Transverse colon (tissue), 4 donors: ENCODE results near the gene PROM2. TPM values are rescaled to one million over a fixed set of nuclear protein-coding genes. Genes with fewer than 3 reads are reported as not detected.

Source experiments
- DNase-seq: peaks from one replicate; pipeline ENCODE4 v3.0.0-alpha.2; 2019
- H3K27ac ChIP-seq, 4 donors: fragments of 200-600 bp; sonication (generic); 2 replicates each; pipeline ENCODE4 v1.5.1; 2016 to 2018; ENCODE audit warnings: inconsistent platforms in 4 of 4
- H3K27me3 ChIP-seq: fragments of 200-600 bp; sonication (generic); 2 replicates; pipeline ENCODE4 v1.5.1; 2017; ENCODE audit warnings: inconsistent platforms
- H3K36me3 ChIP-seq, 4 donors: fragments of 200-600 bp; sonication (generic); 2 replicates each; pipeline ENCODE4 v1.5.1; 2017 to 2019; ENCODE audit warnings: inconsistent platforms in 4 of 4
- H3K4me1 ChIP-seq, 4 donors: fragments of 200-600 bp; sonication (generic); 2 replicates each; pipeline ENCODE4 v1.5.1; 2017 to 2020; ENCODE audit warnings: inconsistent platforms in 4 of 4
- H3K4me3 ChIP-seq, 4 donors: fragments of 200-600 bp; sonication (generic); 1 replicate in 1 of 4; 2 replicates in 3 of 4; pipeline versions ENCODE4 v1.5.1 to v1.6.1; 2017 to 2019; ENCODE audit warnings: inconsistent platforms in 4 of 4
- H3K9me3 ChIP-seq, 2 donors: fragments of 200-600 bp; sonication (generic); 2 replicates each; pipeline ENCODE4 v1.5.1; 2017 to 2019; ENCODE audit warnings: inconsistent platforms in 2 of 2
- EP300 ChIP-seq: sonication (generic); formaldehyde crosslinking; IDR thresholded peaks from one replicate; pipeline ENCODE4 v1.6.1; 2017; ENCODE audit warnings: antibody characterized with exemption, low read depth
- POLR2A ChIP-seq: fragments of 450-650 bp; IDR thresholded peaks from one replicate; pipeline ENCODE4 v1.6.1; 2016; ENCODE audit warnings: antibody characterized with exemption, mild to moderate bottlenecking, moderate library complexity
- POLR2AphosphoS5 ChIP-seq, 3 donors: sonication (generic); formaldehyde crosslinking; IDR thresholded peaks; one replicate each; pipeline ENCODE4 v1.6.1; 2016; ENCODE audit warnings: antibody characterized with exemption in 3 of 3
- whole genome bisulfite sequencing, 2 donors: methylation state at CpG; one replicate each; pipeline ENCODE4 v1.1.5; 2018; ENCODE audit warnings: low coverage in 1 of 2; 5-methylcytosine and 5-hydroxymethylcytosine counted together
- in situ Hi-C, 4 donors: fragments of 200-750 bp; cut with MboI; loops; one replicate each; pipeline versions ENCODE4 v1.15.0 to v1.15.1; 2017; ENCODE audit warnings: low sequenced_read_pairs in 3 of 4, low pct_ligation_motif_present in 1 of 4, low pct_unique_long_range_greater_than_20kb in 1 of 4
- intact Hi-C: fragments of 100-400 bp; cut with DNase I; formaldehyde crosslinking; loops from one replicate; pipeline ENCODE4 v1.15.1; 2023; ENCODE audit warnings: low total_unique reads
- total RNA-seq, 4 donors: library from RNA; depleted of rRNA; stranded (reverse); fragments of >200 nt; gene quantifications; one replicate each; pipeline ENCODE4 v1.1.0, GENCODE V29; 2016
- TF ChIP-seq, protein P1 (sequence below), 5 experiments: fragments of 200-600 bp in 3 of 5; fragments of 450-650 bp in 2 of 5; sonication (generic) in 3 of 5; IDR thresholded peaks; 1 replicate in 2 of 5; 2 replicates in 3 of 5; pipeline ENCODE4 v1.5.1; 2016 to 2017; ENCODE audit warnings: antibody characterized with exemption in 5 of 5, inconsistent platforms in 3 of 5, mild to moderate bottlenecking in 2 of 5, moderate library complexity in 1 of 5

PROM2 gene
- total RNA-seq, 4 donors from 2014 or later = 20.2 to 46.6 (median 28.6) TPM

DNA sequence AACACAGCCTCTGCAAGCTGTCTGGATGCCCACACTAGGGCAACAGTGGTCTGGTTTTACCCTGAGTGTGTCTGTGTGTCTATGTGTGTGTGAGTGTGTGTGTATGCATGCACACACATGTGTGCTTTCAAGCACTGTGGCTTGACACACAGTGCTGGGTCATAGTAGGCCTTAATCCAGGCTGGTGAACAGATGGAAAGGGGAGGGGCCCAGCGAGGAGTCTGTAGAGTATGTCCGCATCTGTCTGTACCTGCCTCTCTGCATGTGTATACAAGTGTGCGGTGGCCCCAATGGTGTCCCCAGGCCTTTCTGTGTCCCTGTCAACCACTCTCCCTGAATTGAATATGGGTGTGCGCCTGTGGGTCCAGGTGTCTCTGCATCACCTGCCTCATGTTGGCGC is 13.6 kb downstream of the PROM2 start:
- intact Hi-C loops (no loop called here), in situ Hi-C loops (no loop called here)
- H3K36me3 ChIP-seq = no peaks in the 10 kb centered on the region
- DNase-seq = no peak
- 86% methylated on average over 5 of the region's 5 CpGs; no CpG with 5 or more reads in 1 of the 2 donors for WGBS, 2 donors
- no peaks in the 10 kb centered on the region for H3K27me3 ChIP-seq
- TF ChIP-seq, protein P1, sequence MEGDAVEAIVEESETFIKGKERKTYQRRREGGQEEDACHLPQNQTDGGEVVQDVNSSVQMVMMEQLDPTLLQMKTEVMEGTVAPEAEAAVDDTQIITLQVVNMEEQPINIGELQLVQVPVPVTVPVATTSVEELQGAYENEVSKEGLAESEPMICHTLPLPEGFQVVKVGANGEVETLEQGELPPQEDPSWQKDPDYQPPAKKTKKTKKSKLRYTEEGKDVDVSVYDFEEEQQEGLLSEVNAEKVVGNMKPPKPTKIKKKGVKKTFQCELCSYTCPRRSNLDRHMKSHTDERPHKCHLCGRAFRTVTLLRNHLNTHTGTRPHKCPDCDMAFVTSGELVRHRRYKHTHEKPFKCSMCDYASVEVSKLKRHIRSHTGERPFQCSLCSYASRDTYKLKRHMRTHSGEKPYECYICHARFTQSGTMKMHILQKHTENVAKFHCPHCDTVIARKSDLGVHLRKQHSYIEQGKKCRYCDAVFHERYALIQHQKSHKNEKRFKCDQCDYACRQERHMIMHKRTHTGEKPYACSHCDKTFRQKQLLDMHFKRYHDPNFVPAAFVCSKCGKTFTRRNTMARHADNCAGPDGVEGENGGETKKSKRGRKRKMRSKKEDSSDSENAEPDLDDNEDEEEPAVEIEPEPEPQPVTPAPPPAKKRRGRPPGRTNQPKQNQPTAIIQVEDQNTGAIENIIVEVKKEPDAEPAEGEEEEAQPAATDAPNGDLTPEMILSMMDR (IDR thresholded peaks at IDR 0.05) = no peak
- no peak for TF ChIP-seq EP300
- no peak for TF ChIP-seq POLR2A
- no peak for TF ChIP-seq POLR2AphosphoS5 (IDR thresholded peaks at IDR 0.05)
- no peak overlapping the region for H3K27ac ChIP-seq
- H3K9me3 ChIP-seq = no peaks in the 10 kb centered on the region
- H3K4me1 ChIP-seq = no peaks in the 10 kb centered on the region
- no peak overlapping the region for H3K4me3 ChIP-seq

DNA sequence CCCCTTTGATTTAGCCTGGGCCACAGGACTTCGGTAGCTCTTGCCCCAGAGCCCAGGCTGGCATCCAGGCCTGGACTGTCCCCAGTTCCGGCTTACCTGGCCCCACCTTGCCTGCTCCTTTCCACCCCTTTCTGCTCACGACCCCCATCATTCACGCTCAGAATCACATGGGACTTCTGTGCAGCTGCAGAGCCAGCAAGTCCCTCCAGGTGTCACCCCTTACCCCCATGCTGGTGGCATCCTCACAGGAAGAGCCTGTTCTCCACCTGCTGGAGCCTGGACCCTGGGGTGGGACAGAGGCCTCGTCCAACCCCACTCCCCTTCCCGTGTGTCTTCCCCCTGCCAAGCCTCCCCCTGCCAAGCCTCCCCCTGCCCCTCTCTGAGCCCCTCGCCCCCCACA is 15.0 kb downstream of the PROM2 start:
- intact Hi-C loops = no loop called here
- Histone ChIP-seq H3K27me3 (no peaks in the 10 kb centered on the region), H3K4me3 (no peak overlapping the region), H3K9me3 (no peaks in the 10 kb centered on the region), H3K4me1 (no peaks in the 10 kb centered on the region), H3K27ac (no peak overlapping the region), H3K36me3 (no peaks in the 10 kb centered on the region)
- in situ Hi-C loops = no loop called here
- TF ChIP-seq POLR2AphosphoS5 (IDR thresholded peaks at IDR 0.05) (no peak), EP300 (no peak), POLR2A (no peak)
- TF ChIP-seq, protein P1 (IDR thresholded peaks at IDR 0.05) = no peak
- DNase-seq = no peak
- 65 to 78% methylated on average over 2 to 7 of the region's 7 CpGs for WGBS, 2 donors

DNA sequence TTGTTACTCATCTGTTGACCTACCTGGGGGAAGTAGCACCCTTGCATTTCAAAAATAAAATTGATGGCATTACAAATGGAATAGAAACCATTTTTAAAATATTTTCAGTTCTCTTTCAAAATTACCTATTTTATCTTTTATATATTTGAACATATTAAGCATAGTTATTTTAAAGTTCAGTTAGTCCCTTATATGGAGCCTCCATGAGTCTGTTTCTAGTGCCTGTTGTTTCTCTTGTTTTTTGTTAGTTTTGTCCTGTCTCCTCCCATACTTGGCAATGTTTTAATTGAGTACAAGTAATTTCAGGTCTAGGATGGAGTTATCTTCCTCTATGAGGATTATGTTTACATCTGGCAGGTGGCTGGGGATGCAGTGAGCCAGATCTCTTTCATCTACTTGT is 17.0 kb downstream of the PROM2 start:
- intact Hi-C loops (no loop called here), in situ Hi-C loops (no loop called here)
- H3K27me3 ChIP-seq = no peaks in the 10 kb centered on the region
- no peak for DNase-seq
- H3K36me3 ChIP-seq = no peaks in the 10 kb centered on the region
- no peaks in the 10 kb centered on the region for H3K4me1 ChIP-seq
- H3K9me3 ChIP-seq = no peaks in the 10 kb centered on the region
- no peak overlapping the region for H3K4me3 ChIP-seq
- TF ChIP-seq POLR2A (no peak), POLR2AphosphoS5 (IDR thresholded peaks at IDR 0.05) (no peak), EP300 (no peak)
- TF ChIP-seq, protein P1 (IDR thresholded peaks at IDR 0.05) = no peak
- H3K27ac ChIP-seq = no peak overlapping the region

DNA sequence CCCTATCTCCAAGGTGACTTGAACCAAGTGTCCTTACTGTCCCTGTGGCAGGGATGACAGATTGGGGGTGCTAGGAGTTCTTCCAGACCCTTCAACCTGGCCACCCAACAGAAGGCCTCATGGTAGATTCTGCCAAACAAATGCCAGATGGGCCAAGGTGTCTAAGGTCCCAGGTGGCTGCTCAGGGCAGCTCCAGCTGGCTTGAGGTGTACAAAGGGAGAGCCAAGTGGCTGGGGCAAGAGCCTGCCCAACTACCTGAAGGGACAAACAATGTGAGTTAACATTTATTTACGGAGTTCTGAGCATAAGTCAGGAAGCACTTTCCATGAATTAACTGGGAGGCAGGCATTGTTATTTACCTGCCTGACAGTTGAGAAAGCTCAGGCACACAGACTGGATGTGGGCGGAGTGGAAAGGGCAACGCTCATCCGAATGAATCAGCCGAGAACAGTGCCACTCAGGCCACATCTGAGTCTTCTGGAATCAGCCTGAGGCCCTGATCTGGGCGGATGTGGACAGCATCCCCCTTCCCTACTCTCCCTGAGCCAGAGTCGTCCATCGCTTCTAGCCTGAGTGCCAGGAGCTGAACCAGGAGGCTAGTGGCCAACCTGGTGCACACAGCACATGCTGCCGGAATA is 18.5 kb downstream of the PROM2 start:
- peaks cover 0 to 9% (median 2%) of the 10 kb centered on the region in 4 donors for H3K4me1 ChIP-seq
- H3K9me3 ChIP-seq = no peaks in the 10 kb centered on the region
- DNase-seq = no peak
- H3K27me3 ChIP-seq = no peaks in the 10 kb centered on the region
- no peak for TF ChIP-seq EP300
- TF ChIP-seq, protein P1 (IDR thresholded peaks at IDR 0.05) = no peak
- no peak for TF ChIP-seq POLR2A
- TF ChIP-seq POLR2AphosphoS5 (IDR thresholded peaks at IDR 0.05) = no peak
- H3K27ac ChIP-seq = no peak overlapping the region
- intact Hi-C loops = no loop called here
- 82% methylated on average over 9 of the region's 9 CpGs; no CpG with 5 or more reads in 1 of the 2 donors for WGBS, 2 donors
- no peaks in the 10 kb centered on the region for H3K36me3 ChIP-seq
- in situ Hi-C loops = no loop called here
- H3K4me3 ChIP-seq = no peak overlapping the region
